Hepatocyte (in vitro differentiated cells): ENCODE results near the gene HORMAD2.

ENCODE experiments used
- EZH2 ChIP-seq: fragments of 200-600 bp; sonication (generic); IDR thresholded peaks from 2 replicates; pipeline ENCODE4 v1.6.1; 2016; ENCODE audit warnings: antibody characterized with exemption, mild to moderate bottlenecking, borderline replicate concordance
- EZH2phosphoT487 ChIP-seq: fragments of 200-600 bp; sonication (generic); IDR thresholded peaks from one replicate; pipeline ENCODE4 v1.6.1; 2018; ENCODE audit warnings: antibody characterized with exemption, mild to moderate bottlenecking, low read depth, moderate library complexity; ENCODE audit not compliant: unreplicated experiment, severe bottlenecking
- TF ChIP-seq, protein P1 (sequence below): fragments of 200-600 bp; sonication (generic); IDR thresholded peaks from 2 replicates; pipeline ENCODE4 v1.5.1; 2016; ENCODE audit warnings: antibody characterized with exemption, mild to moderate bottlenecking; ENCODE audit not compliant: poor library complexity

DNA sequence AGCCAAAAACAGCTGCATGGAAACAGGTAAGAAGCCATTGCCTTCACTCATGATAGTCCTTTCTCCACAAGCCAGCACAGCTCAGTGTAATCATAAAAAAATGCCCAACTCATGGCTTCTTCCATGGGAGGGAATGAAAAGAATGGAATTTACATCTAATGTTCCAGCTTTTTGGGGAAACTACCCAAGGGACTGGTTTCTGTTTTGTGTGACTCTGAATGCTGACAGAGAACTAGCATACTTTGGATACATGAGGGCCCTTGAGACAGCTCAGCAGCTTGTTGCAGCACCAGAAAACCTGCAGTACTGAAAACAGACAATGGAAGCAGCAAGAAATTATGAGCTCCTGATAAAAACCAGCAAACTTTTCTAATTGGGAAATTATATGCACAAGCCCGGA, 24.2 kb upstream of the HORMAD2 start:
- TF ChIP-seq, protein P1, sequence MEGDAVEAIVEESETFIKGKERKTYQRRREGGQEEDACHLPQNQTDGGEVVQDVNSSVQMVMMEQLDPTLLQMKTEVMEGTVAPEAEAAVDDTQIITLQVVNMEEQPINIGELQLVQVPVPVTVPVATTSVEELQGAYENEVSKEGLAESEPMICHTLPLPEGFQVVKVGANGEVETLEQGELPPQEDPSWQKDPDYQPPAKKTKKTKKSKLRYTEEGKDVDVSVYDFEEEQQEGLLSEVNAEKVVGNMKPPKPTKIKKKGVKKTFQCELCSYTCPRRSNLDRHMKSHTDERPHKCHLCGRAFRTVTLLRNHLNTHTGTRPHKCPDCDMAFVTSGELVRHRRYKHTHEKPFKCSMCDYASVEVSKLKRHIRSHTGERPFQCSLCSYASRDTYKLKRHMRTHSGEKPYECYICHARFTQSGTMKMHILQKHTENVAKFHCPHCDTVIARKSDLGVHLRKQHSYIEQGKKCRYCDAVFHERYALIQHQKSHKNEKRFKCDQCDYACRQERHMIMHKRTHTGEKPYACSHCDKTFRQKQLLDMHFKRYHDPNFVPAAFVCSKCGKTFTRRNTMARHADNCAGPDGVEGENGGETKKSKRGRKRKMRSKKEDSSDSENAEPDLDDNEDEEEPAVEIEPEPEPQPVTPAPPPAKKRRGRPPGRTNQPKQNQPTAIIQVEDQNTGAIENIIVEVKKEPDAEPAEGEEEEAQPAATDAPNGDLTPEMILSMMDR: no peak
- TF ChIP-seq EZH2 (no peak), EZH2phosphoT487 (no peak)
